Measurements from ENCODE around the gene NGFR.
A peak's percentile ranks its signal among the peaks of the same experiment; 100 is the strongest.

The NGFR gene

DNA sequence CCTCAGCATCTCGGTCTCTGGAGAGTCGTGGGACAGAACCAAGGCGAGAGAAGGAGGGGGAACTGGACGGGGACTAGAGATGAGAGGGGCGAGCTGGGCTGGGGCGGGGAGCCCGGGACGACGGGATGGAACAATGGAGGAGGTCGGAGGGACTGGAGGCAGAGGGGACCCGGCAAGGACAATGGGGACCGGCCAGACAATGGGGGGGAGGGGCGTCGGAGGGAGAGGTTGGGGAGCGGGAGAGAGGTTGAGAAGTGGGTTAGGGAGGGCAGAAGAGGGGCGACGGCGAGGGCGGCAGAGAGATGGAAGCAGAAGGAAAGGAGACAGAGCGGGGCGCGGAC lies 719 bp downstream of the NGFR start:
- no peak for TF ChIP-seq CTCF (IDR thresholded peaks at IDR 0.05)
- Mint-ChIP-seq H3K27me3 (ENCODE audit: low read depth, poor library complexity) (peaks cover 73% of the 10 kb centered on the region), H3K36me3 (ENCODE audit: low read depth) (no peaks in the 10 kb centered on the region), H3K27ac (no peak overlapping the region), H3K4me1 (peaks cover 42% of the 10 kb centered on the region), H3K4me3 (peak overlapping the region; percentile 83), H3K9me3 (no peaks in the 10 kb centered on the region)
- DNase-seq = peak; percentile 40

DNA sequence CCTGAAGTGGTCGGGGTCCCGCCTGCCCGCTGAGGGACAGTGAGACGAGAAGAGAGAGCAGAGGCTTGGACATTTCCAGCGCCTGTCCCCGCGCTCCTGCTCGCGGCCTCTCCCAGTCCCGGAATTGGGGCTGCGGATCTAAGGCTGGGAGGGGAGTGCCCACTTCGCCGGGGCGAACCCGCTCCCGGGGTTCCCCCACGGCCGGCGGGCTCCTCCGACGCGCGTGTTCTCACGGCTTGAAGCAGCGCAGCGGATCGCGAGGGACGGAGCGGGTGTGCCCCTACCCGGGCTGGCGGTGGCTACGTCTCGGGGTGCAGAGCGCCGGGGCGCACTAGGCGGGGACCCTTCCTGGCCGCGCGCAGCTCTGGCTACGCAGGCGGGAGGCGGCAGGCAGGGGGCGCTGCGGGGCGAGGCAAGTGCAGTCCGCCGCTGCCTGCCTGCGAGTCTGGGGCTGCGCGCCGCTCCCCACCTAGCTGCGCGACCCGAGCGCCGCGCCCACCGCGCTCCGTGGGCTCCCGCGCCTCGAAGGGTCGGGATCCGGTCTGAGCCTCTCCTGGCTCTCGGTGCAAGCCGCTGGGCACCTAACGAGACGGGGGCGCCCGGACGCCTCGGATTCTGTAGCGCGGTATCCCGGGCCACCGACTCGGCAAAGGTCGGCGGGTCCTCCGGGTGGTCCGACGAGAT lies 1.2 kb downstream of the NGFR start:
- H3K27me3 Mint-ChIP-seq (ENCODE audit: low read depth, poor library complexity) = peaks cover 68% of the 10 kb centered on the region
- H3K4me3 Mint-ChIP-seq = peak overlapping the region; percentile 83

DNA sequence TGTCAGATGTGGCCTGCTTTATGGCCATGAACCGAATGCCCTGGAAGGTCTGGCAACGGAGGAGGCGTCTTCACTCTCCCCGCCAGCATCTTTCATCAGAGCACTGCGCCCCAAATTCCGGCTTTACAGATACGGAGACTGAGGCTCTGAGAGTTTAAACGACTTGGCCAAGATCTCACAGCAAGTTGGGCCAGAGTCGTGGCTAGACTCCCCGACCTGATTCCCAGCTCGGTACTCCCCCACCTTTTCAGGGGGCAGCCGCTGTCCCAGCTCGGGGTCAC lies 1.7 kb downstream of the NGFR start:
- H3K27me3 Mint-ChIP-seq (ENCODE audit: low read depth, poor library complexity) = peaks cover 71% of the 10 kb centered on the region

More for the DNA sequence above, 1.2 kb downstream of the NGFR start:
- Mint-ChIP-seq H3K36me3 (ENCODE audit: low read depth) (no peaks in the 10 kb centered on the region), H3K4me1 (peaks cover 43% of the 10 kb centered on the region), H3K27ac (no peak overlapping the region), H3K9me3 (no peaks in the 10 kb centered on the region)
- DNase-seq = peak; percentile 96
- peak; percentile 71 for TF ChIP-seq CTCF (IDR thresholded peaks at IDR 0.05)

GRCh38 chr17:49497148-49498028 lies 2.3 kb downstream of the NGFR start:
- Mint-ChIP-seq H3K27me3 (ENCODE audit: low read depth, poor library complexity) (peaks cover 68% of the 10 kb centered on the region), H3K36me3 (ENCODE audit: low read depth) (no peaks in the 10 kb centered on the region), H3K27ac (no peak overlapping the region), H3K4me1 (peaks cover 49% of the 10 kb centered on the region), H3K4me3 (peak overlapping the region; percentile 82), H3K9me3 (no peaks in the 10 kb centered on the region)
- DNase-seq = peak; percentile 88
- TF ChIP-seq CTCF (IDR thresholded peaks at IDR 0.05) = no peak

More for the DNA sequence above, 1.7 kb downstream of the NGFR start:
- no peaks in the 10 kb centered on the region for H3K36me3 Mint-ChIP-seq (ENCODE audit: low read depth)
- peak overlapping the region; percentile 82 for H3K4me3 Mint-ChIP-seq
- DNase-seq = no peak
- no peak for TF ChIP-seq CTCF (IDR thresholded peaks at IDR 0.05)
- H3K27ac Mint-ChIP-seq = no peak overlapping the region
- H3K9me3 Mint-ChIP-seq = no peaks in the 10 kb centered on the region
- peaks cover 45% of the 10 kb centered on the region for H3K4me1 Mint-ChIP-seq

DNA sequence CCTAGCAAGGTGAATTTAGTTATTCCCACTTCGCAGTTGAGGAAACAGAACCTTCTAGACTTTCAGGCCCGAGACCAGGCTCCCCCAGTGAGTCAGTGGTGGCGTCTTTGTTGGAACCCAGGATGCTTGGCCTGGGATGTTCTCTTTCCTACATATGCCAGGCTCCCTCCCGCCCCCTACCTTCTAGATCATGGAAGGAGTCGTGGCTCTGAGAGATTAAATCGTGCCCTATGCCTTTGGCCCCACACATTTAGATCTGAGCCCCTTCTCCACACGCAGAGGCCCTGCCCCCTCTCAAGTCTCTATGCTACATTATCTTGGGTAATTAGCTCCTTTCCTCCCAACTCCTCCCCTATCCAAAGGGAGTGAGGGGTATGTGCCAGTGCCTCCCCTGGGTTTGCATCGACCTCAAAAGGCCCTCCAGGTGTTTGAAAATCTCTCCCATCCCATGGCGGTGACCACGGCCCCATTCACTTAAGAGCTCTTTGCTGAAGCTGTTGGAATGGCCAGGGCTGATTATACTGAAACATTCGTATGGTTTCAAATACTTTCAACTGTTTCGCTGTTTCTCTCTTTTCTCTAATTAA lies 3.0 kb downstream of the NGFR start:
- no peak for DNase-seq
- peak; percentile 9 for TF ChIP-seq CTCF (IDR thresholded peaks at IDR 0.05)
- no peaks in the 10 kb centered on the region for H3K36me3 Mint-ChIP-seq (ENCODE audit: low read depth)
- H3K27ac Mint-ChIP-seq = no peak overlapping the region
- H3K9me3 Mint-ChIP-seq = no peaks in the 10 kb centered on the region
- peaks cover 63% of the 10 kb centered on the region for H3K27me3 Mint-ChIP-seq (ENCODE audit: low read depth, poor library complexity)
- H3K4me1 Mint-ChIP-seq = peaks cover 55% of the 10 kb centered on the region
- H3K4me3 Mint-ChIP-seq = peak overlapping the region; percentile 82

All from nephron progenitor cell (in vitro differentiated cells).